Natural killer cell (primary cell): ENCODE measurements around the gene CDC16. TPM values are rescaled to one million over a fixed set of nuclear protein-coding genes. Genes with fewer than 3 reads are reported as not detected.
A peak's percentile ranks its signal among the peaks of the same experiment; 100 is the strongest.

Experiments
- ATAC-seq, 3 donors: fragments of 150-1000 bp in 2 of 3; fragments of 200-7000 bp in 1 of 3; cut with Tn5 transposase; 1 replicate in 1 of 3; 2 replicates in 2 of 3; pipeline ENCODE4 v1.10.0; 2021; ENCODE audit warnings: mild to moderate bottlenecking in 2 of 3, moderate library complexity in 2 of 3
- DNase-seq, 2 donors: peaks; one replicate each; pipeline versions ENCODE4 v3.0.0 to v3.0.0-alpha.2; 2013 to 2021; ENCODE audit warnings: mixed read lengths in 1 of 2
- H3K27ac ChIP-seq: one replicate; pipeline ENCODE4 v1.5.1; 2013; ENCODE audit warnings: mild to moderate bottlenecking, low read length
- H3K27me3 ChIP-seq: one replicate; pipeline ENCODE4 v1.6.1; 2013; ENCODE audit warnings: low read length; ENCODE audit not compliant: control insufficient read depth, insufficient read depth
- H3K36me3 ChIP-seq: one replicate; pipeline ENCODE4 v1.6.1; 2013; ENCODE audit warnings: low read length; ENCODE audit not compliant: control insufficient read depth, insufficient read depth
- H3K4me1 ChIP-seq: one replicate; pipeline ENCODE4 v1.6.1; 2013; ENCODE audit warnings: low read length; ENCODE audit not compliant: control insufficient read depth, insufficient read depth
- H3K4me3 ChIP-seq: one replicate; pipeline ENCODE4 v1.5.1; 2013; ENCODE audit warnings: low read length
- H3K9me3 ChIP-seq: one replicate; pipeline ENCODE4 v1.6.1; 2013; ENCODE audit warnings: low read length; ENCODE audit not compliant: control insufficient read depth, insufficient read depth
- H3K27ac Mint-ChIP-seq, 2 donors: one replicate each; pipeline ENCODE4 v1.8.0; 2022; ENCODE audit warnings: mild to moderate bottlenecking in 2 of 2, mixed read lengths in 2 of 2, moderate library complexity in 1 of 2
- H3K27me3 Mint-ChIP-seq, 2 donors: one replicate each; pipeline ENCODE4 v1.8.0; 2022; ENCODE audit warnings: low read depth in 2 of 2, mixed read lengths in 2 of 2
- H3K36me3 Mint-ChIP-seq: one replicate; pipeline ENCODE4 v1.8.0; 2022; ENCODE audit warnings: mixed read lengths
- H3K4me1 Mint-ChIP-seq, 2 donors: one replicate each; pipeline ENCODE4 v1.8.0; 2022; ENCODE audit warnings: mixed read lengths in 2 of 2
- H3K4me3 Mint-ChIP-seq: one replicate; pipeline ENCODE4 v1.8.0; 2022; ENCODE audit warnings: mild to moderate bottlenecking, moderate library complexity, mixed read lengths
- H3K9me3 Mint-ChIP-seq, 2 donors: one replicate each; pipeline ENCODE4 v1.8.0; 2022; ENCODE audit warnings: mixed read lengths in 2 of 2
- CTCF ChIP-seq: fragments of 200-600 bp; IDR thresholded peaks from one replicate; pipeline ENCODE4 v1.8.0; 2022; ENCODE audit warnings: antibody characterized with exemption
- WGBS: methylation state at CpG from one replicate; pipeline ENCODE4 v1.1.7; 2013; ENCODE audit warnings: missing lambda C conversion rate; ENCODE audit not compliant: insufficient coverage; 5-methylcytosine and 5-hydroxymethylcytosine counted together
- intact Hi-C: fragments of 100-400 bp; cut with micrococcal nuclease; formaldehyde crosslinking; loops from one replicate; pipeline ENCODE4 v1.14.2; 2022
- total RNA-seq, 4 donors: library from RNA; stranded (reverse); fragments of 120-200 nt in 1 of 4; gene quantifications; one replicate each; pipeline versions ENCODE4 v1.2.3 to v1.2.4, GENCODE V29; 2013 to 2022

The CDC16 gene
- total RNA-seq, 3 donors from 2014 or later (not counting 1 experiment from before 2014, with no cell fraction given), result 61.4 to 75.9 (median 70.7) TPM

- H3K27ac ChIP-seq, result no peak overlapping the region
- peak overlapping the region in 1 of 2 donors; percentile 31 for H3K27ac Mint-ChIP-seq
- no peak for TF ChIP-seq CTCF
- H3K27me3 ChIP-seq, result no peaks in the 10 kb centered on the region
- DNase-seq (no peak), ATAC-seq (no peak)
- H3K27me3 Mint-ChIP-seq, result no peaks in the 10 kb centered on the region
- H3K9me3 ChIP-seq, result no peaks in the 10 kb centered on the region
- peaks cover 10% of the 10 kb centered on the region for H3K36me3 Mint-ChIP-seq
- H3K4me3 ChIP-seq, result no peak overlapping the region
- H3K36me3 ChIP-seq, result peaks cover 39% of the 10 kb centered on the region
- no peak overlapping the region for H3K4me3 Mint-ChIP-seq
- WGBS, result 98% methylated on average over 8 of the region's 8 CpGs
- H3K4me1 ChIP-seq, result peaks cover 21% of the 10 kb centered on the region
- peaks cover 38 to 45% of the 10 kb centered on the region in 2 donors for H3K4me1 Mint-ChIP-seq
- H3K9me3 Mint-ChIP-seq, result no peaks in the 10 kb centered on the region
- intact Hi-C loops, result no loop called here
These were observed 50.0 kb downstream of the CDC16 start for GRCh38 chr13:114284680-114285079.

- Mint-ChIP-seq H3K27ac (peak overlapping the region in 1 of 2 donors; percentile 31), H3K4me3 (no peak overlapping the region), H3K4me1 (peaks cover 32 to 39% of the 10 kb centered on the region in 2 donors), H3K27me3 (no peaks in the 10 kb centered on the region), H3K36me3 (peaks cover 10% of the 10 kb centered on the region), H3K9me3 (no peaks in the 10 kb centered on the region)
- ATAC-seq (no peak), DNase-seq (no peak)
- no peaks in the 10 kb centered on the region for H3K9me3 ChIP-seq
- H3K36me3 ChIP-seq, result peaks cover 43% of the 10 kb centered on the region
- no peak overlapping the region for H3K4me3 ChIP-seq
- no peak for TF ChIP-seq CTCF
- intact Hi-C loops, result no loop called here
- peaks cover 17% of the 10 kb centered on the region for H3K4me1 ChIP-seq
- no peaks in the 10 kb centered on the region for H3K27me3 ChIP-seq
- WGBS, result 100% methylated on average over 3 of the region's 4 CpGs
- no peak overlapping the region for H3K27ac ChIP-seq
These were observed 50.6 kb downstream of the CDC16 start for GRCh38 chr13:114285166-114285808.

- Mint-ChIP-seq H3K9me3 (no peaks in the 10 kb centered on the region), H3K4me1 (peaks cover 25 to 31% of the 10 kb centered on the region in 2 donors), H3K27ac (no peak overlapping the region), H3K27me3 (no peaks in the 10 kb centered on the region), H3K4me3 (no peak overlapping the region), H3K36me3 (peaks cover 10% of the 10 kb centered on the region)
- H3K36me3 ChIP-seq, result peaks cover 47% of the 10 kb centered on the region
- no peak for DNase-seq
- no peaks in the 10 kb centered on the region for H3K9me3 ChIP-seq
- intact Hi-C loops, result no loop called here
- no peak for TF ChIP-seq CTCF
- H3K27me3 ChIP-seq, result no peaks in the 10 kb centered on the region
- WGBS, result 98% methylated on average over 8 of the region's 8 CpGs
- no peak overlapping the region for H3K4me3 ChIP-seq
- ATAC-seq, result no peak
- H3K27ac ChIP-seq, result no peak overlapping the region
- H3K4me1 ChIP-seq, result peaks cover 8% of the 10 kb centered on the region
These were observed 52.1 kb downstream of the CDC16 start for GRCh38 chr13:114286808-114287207.

GRCh38 chr13:114288157-114288591 lies 53.5 kb downstream of the CDC16 start:
- no peaks in the 10 kb centered on the region for H3K9me3 ChIP-seq
- peaks cover under 1% of the 10 kb centered on the region for H3K4me1 ChIP-seq
- WGBS, result 91% methylated on average over 8 of the region's 8 CpGs
- no peak overlapping the region for H3K27ac ChIP-seq
- DNase-seq (no peak), ATAC-seq (no peak)
- intact Hi-C loops, result no loop called here
- no peaks in the 10 kb centered on the region for H3K27me3 ChIP-seq
- no peak overlapping the region for H3K4me3 Mint-ChIP-seq
- peaks cover 56% of the 10 kb centered on the region for H3K36me3 ChIP-seq
- no peaks in the 10 kb centered on the region for H3K9me3 Mint-ChIP-seq
- peak overlapping the region in 1 of 2 donors; percentile 56 for H3K27ac Mint-ChIP-seq
- no peak for TF ChIP-seq CTCF
- peaks cover 25 to 31% of the 10 kb centered on the region in 2 donors for H3K4me1 Mint-ChIP-seq
- H3K27me3 Mint-ChIP-seq, result no peaks in the 10 kb centered on the region
- H3K4me3 ChIP-seq, result no peak overlapping the region
- peaks cover 10% of the 10 kb centered on the region for H3K36me3 Mint-ChIP-seq
